NCI-H524 treated with DMSO at 0.1 percent for 48 hours (cell line): ENCODE measurements around the gene EFEMP1.

Experiments used
- DNase-seq: peaks from one replicate; lab custom pipeline; 2025; lab: John Stamatoyannopoulos, UW

The EFEMP1 gene

GRCh38 chr2:55932843-55933242 is 9.3 kb upstream of the EFEMP1 start:
- DNase-seq = no peak

- no peak for DNase-seq
Observed at GRCh38 chr2:55931281-55931680, 7.7 kb upstream of the EFEMP1 start.

GRCh38 chr2:55929476-55929875 is 5.9 kb upstream of the EFEMP1 start:
- DNase-seq = no peak

- DNase-seq = no peak
Observed at GRCh38 chr2:55926974-55927373, 3.4 kb upstream of the EFEMP1 start.

- DNase-seq = no peak
Observed at GRCh38 chr2:55926246-55926645, 2.7 kb upstream of the EFEMP1 start.

GRCh38 chr2:55923982-55924321 is 370 bp upstream of the EFEMP1 start:
- no peak for DNase-seq

GRCh38 chr2:55922291-55922907 is 1.2 kb downstream of the EFEMP1 start:
- DNase-seq = no peak

- DNase-seq = no peak
Observed at GRCh38 chr2:55919574-55919973, 4.0 kb downstream of the EFEMP1 start.

GRCh38 chr2:55918856-55919255 is 4.7 kb downstream of the EFEMP1 start:
- DNase-seq = no peak

- DNase-seq = no peak
Observed at GRCh38 chr2:55917713-55918390, 5.7 kb downstream of the EFEMP1 start.

- no peak for DNase-seq
Observed at GRCh38 chr2:55917117-55917516, 6.5 kb downstream of the EFEMP1 start.

- DNase-seq = no peak
Observed at GRCh38 chr2:55916473-55917049, 7.0 kb downstream of the EFEMP1 start.

GRCh38 chr2:55914786-55915185 is 8.8 kb downstream of the EFEMP1 start:
- DNase-seq = no peak

GRCh38 chr2:55912926-55913325 is 10.7 kb downstream of the EFEMP1 start:
- DNase-seq = no peak

GRCh38 chr2:55910077-55910476 is 13.5 kb downstream of the EFEMP1 start:
- no peak for DNase-seq

- DNase-seq = no peak
Observed at GRCh38 chr2:55907686-55908085, 15.9 kb downstream of the EFEMP1 start.

- DNase-seq = no peak
Observed at GRCh38 chr2:55906993-55907392, 16.6 kb downstream of the EFEMP1 start.

GRCh38 chr2:55903727-55904126 is 19.9 kb downstream of the EFEMP1 start:
- no peak for DNase-seq

- DNase-seq = no peak
Observed at GRCh38 chr2:55902971-55903370, 20.6 kb downstream of the EFEMP1 start.

GRCh38 chr2:55902429-55902828 is 21.2 kb downstream of the EFEMP1 start:
- no peak for DNase-seq

GRCh38 chr2:55901941-55902340 is 21.6 kb downstream of the EFEMP1 start:
- no peak for DNase-seq

GRCh38 chr2:55901322-55901721 is 22.3 kb downstream of the EFEMP1 start:
- no peak for DNase-seq

- no peak for DNase-seq
Observed at GRCh38 chr2:55899881-55900280, 23.7 kb downstream of the EFEMP1 start.
